Measurements from ENCODE around the gene SELENOW.
"Not testable (repeated sequence)": the region's sequence is repeated elsewhere in the genome, so short reads cannot be mapped to it uniquely, and the experiment has no call there.

The SELENOW gene

DNA sequence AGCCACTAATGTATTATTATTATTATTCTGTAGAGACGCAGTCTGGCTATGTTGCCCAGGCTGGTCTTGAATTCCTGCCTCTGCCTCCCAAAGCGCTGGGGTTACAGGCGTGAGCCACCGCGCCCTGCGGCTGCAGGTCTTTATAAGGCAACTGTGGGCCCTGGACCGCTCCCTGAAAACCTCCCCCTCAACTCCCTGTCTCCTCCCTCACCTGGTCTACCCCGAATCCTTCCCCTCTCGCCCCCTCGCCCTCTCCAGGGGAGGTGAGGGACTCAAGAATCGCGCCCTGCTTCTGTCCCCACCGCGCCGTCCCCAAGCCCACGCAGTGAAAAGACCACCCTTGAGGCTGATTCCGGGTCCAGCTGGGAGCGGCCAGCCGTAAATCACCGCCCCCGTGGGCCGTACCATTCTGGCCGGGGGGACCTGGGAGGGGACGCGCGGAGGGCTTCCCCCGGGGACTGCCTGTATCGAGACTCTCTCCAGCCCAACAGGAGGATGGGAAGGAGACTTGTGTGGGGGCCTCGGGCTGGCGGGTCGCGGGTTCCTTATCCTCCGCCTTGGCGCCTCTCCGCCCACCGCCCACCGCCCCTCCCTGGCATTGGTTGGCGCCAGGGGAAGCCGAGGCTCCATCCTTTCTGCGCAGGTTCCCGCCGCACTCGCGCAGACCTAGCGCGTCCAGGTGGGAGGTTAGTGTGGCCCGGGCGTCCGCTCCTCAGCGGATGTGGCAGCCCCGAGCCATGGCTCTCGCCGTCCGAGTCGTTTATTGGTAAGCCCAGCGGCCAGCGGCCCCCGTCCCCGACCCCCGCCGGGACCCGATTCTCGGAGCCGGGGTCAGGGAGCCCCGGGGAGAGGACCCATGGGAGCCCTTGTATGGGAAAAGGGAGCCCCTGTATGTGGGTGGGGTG lies at the start of gene SELENOW:
Gene SELENOW (plus strand): TSS at position 655 of the 905 bp plus-strand sequence. CDS start 83 bp downstream, at position 738.
- in situ Hi-C loops (cut with HindIII; ENCODE audit: low pct_unique_long_range_greater_than_20kb, low sequenced_read_pairs): no loop called here
- DNase-seq (ENCODE audit: low read depth in 1 of 2, low spot score in 1 of 2): peak; percentile 73 to 83
- no peak for TF ChIP-seq JUND (IDR thresholded peaks at IDR 0.05; ENCODE audit: low read depth)

DNA sequence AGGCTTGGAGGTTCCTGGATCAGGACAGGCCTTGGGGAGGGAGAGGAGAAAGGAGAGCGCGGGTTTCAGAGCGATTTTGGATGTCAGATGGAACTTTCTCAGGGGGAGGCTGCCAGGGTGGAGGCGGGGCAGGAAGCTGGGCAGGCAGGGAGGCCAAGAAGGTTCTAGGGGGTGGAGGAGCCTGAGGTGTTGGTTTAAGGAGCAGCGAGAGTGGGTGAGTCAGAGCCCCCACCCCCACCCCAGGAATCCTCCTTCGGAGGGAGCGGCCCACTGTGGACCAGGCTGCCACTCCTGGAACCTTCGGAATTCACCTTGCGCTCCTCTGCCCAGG lies 49.1 kb upstream of the SELENOW start:
- peak; percentile 48 to 96 for DNase-seq (ENCODE audit: low read depth in 1 of 2, low spot score in 1 of 2)
- in situ Hi-C loops (cut with HindIII; ENCODE audit: low pct_unique_long_range_greater_than_20kb, low sequenced_read_pairs): no loop called here
- TF ChIP-seq JUND (IDR thresholded peaks at IDR 0.05; ENCODE audit: low read depth): peak; percentile 59; the same call in 1 of the 2 replicates

DNA sequence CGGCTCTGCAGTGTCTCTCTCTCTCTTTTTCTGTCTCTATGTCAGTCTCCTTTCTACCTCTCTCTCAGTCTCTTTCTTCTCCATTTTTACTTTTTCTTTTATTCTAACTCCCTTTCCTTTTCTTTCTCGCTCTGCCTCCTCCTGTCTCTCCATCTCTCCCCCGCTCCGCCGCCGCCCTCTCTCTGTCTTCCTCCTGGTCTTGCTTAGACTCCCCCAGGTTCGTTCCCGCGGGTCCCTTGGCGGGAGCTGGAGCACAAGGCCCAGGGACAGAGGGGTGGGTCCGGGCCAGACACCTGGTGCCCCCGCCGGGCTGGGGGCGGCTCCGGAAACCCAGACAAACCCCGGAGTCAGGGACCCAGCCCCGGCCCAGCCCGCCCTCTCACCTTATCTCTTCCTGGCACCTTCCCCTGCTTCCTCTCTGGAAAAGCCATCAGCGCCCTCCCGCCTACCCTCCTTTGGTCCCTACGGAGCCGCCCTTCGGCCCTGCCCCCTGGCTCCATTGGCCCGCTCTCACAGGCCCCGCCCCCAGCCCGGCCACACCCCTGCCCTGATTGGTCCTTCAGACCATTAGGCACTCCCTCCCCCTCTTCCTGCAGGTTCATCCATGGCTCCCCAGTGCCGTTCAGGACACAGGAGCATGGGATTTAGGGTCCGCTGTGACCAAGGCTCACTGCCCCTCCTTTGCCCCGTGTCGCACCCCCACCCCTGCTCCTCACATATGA lies 48.5 kb upstream of the SELENOW start:
- TF ChIP-seq JUND (IDR thresholded peaks at IDR 0.05; ENCODE audit: low read depth): no peak
- in situ Hi-C loops (cut with HindIII; ENCODE audit: low pct_unique_long_range_greater_than_20kb, low sequenced_read_pairs): no loop called here
- DNase-seq (ENCODE audit: low read depth in 1 of 2, low spot score in 1 of 2): peak; percentile 45 to 91

GRCh38 chr19:47730521-47730889 lies 48.0 kb upstream of the SELENOW start:
- no peak for TF ChIP-seq JUND (IDR thresholded peaks at IDR 0.05; ENCODE audit: low read depth)
- no peak for DNase-seq (ENCODE audit: low read depth in 1 of 2, low spot score in 1 of 2)
- in situ Hi-C loops (cut with HindIII; ENCODE audit: low pct_unique_long_range_greater_than_20kb, low sequenced_read_pairs): no loop called here

DNA sequence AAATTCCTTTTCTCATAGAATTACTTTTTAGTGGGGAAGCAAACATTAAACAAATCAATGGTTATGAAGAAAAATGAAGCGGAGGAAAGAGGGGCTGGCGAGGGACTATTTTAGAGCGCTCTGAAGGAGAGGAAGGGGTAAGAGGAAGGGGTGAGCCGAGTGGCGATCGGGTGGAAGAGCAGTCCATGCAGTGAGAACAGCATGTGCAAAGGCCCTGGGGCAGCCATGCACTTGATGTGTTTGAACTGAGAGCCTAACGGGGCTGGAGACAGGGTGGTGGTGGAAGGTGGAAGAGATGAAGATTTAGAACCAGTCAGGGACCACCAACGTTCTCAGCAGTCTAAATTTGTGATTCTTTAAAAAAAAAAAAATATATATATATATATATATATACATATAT lies 47.6 kb upstream of the SELENOW start:
- DNase-seq (ENCODE audit: low read depth in 1 of 2, low spot score in 1 of 2): no peak
- in situ Hi-C loops (cut with HindIII; ENCODE audit: low pct_unique_long_range_greater_than_20kb, low sequenced_read_pairs): no loop called here
- TF ChIP-seq JUND (IDR thresholded peaks at IDR 0.05; ENCODE audit: low read depth): no peak

- peak in 1 of 2 experiments; percentile 42 for DNase-seq (ENCODE audit: low read depth in 1 of 2, low spot score in 1 of 2)
- TF ChIP-seq JUND (IDR thresholded peaks at IDR 0.05; ENCODE audit: low read depth): no peak
- in situ Hi-C loops (cut with HindIII; ENCODE audit: low pct_unique_long_range_greater_than_20kb, low sequenced_read_pairs): no loop called here
Observed at GRCh38 chr19:47735131-47735530, 43.4 kb upstream of the SELENOW start.

- in situ Hi-C loops (cut with HindIII; ENCODE audit: low pct_unique_long_range_greater_than_20kb, low sequenced_read_pairs): no loop called here
- no peak for DNase-seq (ENCODE audit: low read depth in 1 of 2, low spot score in 1 of 2)
- TF ChIP-seq JUND (IDR thresholded peaks at IDR 0.05; ENCODE audit: low read depth): no peak
Observed at GRCh38 chr19:47740866-47741519, 37.5 kb upstream of the SELENOW start.

DNA sequence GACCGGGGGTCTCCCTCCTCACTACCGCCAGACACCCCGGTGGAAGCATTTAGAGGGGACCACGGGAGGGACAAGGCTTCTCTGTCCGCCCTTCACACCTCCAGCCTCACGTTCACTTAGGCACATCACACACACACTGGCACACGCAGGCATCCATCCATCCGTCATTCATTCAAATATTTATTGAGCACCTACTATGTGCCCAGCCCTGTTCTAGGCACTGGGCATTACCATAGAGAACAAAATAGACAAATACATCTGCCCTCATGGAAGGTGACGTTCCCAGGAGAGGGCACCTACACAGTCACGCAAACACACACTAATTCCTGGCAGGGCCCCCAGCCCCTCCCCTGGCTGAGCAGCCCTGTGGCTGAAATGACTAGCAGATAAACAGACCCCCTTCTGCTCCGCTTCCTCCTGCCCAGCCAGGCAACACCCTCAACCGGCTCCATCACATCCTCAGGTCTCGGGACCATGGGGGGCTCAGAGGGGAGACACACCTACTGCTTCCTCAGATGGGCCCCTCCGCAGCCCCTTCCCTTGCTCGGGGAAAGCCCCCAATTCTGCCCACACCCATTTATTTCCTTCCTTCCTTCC lies 36.9 kb upstream of the SELENOW start:
- in situ Hi-C loops (cut with HindIII; ENCODE audit: low pct_unique_long_range_greater_than_20kb, low sequenced_read_pairs): no loop called here
- TF ChIP-seq JUND (IDR thresholded peaks at IDR 0.05; ENCODE audit: low read depth): no peak
- no peak for DNase-seq (ENCODE audit: low read depth in 1 of 2, low spot score in 1 of 2)

GRCh38 chr19:47742634-47743033 lies 35.9 kb upstream of the SELENOW start:
- DNase-seq (ENCODE audit: low read depth in 1 of 2, low spot score in 1 of 2): no peak
- in situ Hi-C loops (cut with HindIII; ENCODE audit: low pct_unique_long_range_greater_than_20kb, low sequenced_read_pairs): no loop called here
- TF ChIP-seq JUND (IDR thresholded peaks at IDR 0.05; ENCODE audit: low read depth): no peak

GRCh38 chr19:47745010-47745901 lies 33.2 kb upstream of the SELENOW start, which contains the start of gene NOP53:
Gene NOP53, plus strand, starts transcription at chr19:47745546. Its CDS starts 14 bp downstream, at chr19:47745560.
- peak; percentile 88 to 96 for DNase-seq (ENCODE audit: low read depth in 1 of 2, low spot score in 1 of 2)
- in situ Hi-C loops (cut with HindIII; ENCODE audit: low pct_unique_long_range_greater_than_20kb, low sequenced_read_pairs): no loop called here
- TF ChIP-seq JUND (IDR thresholded peaks at IDR 0.05; ENCODE audit: low read depth): no peak

GRCh38 chr19:47746129-47746528 lies 32.4 kb upstream of the SELENOW start:
- in situ Hi-C loops (cut with HindIII; ENCODE audit: low pct_unique_long_range_greater_than_20kb, low sequenced_read_pairs); DNase-seq (ENCODE audit: low read depth in 1 of 2, low spot score in 1 of 2): not testable (repeated sequence)
